Kidney (tissue), 14 donors: ENCODE data around the gene RASL12. TPM values are rescaled to one million over a fixed set of nuclear protein-coding genes. Genes with fewer than 3 reads are reported as not detected.

ENCODE experiments used
- DNase-seq, 5 donors: peaks; one replicate each; pipeline ENCODE4 v3.0.0-alpha.2; 2013 to 2020
- FAIRE-seq: peaks from 2 replicates; lab custom pipeline; 2012; peaks lifted over from hg19 to GRCh38; lab: Jason Lieb, UNC
- H3K27ac ChIP-seq, 2 donors: one replicate each; pipeline ENCODE4 v1.7.0; 2013; ENCODE audit warnings: low read depth in 2 of 2, low read length in 2 of 2, inconsistent platforms in 1 of 2
- H3K27me3 ChIP-seq: one replicate; pipeline ENCODE4 v1.7.1; 2013; ENCODE audit warnings: low read length, inconsistent platforms; ENCODE audit not compliant: control insufficient read depth, insufficient read depth
- H3K36me3 ChIP-seq, 3 donors: one replicate each; pipeline versions ENCODE4 v1.7.0 to v1.7.1; 2013; ENCODE audit warnings: low read length in 3 of 3, control low read depth in 1 of 3, inconsistent platforms in 1 of 3; ENCODE audit not compliant: insufficient read depth in 3 of 3, control insufficient read depth in 2 of 3
- H3K4me1 ChIP-seq, 3 donors: one replicate each; pipeline versions ENCODE4 v1.7.0 to v1.7.1; 2013; ENCODE audit warnings: low read length in 3 of 3, inconsistent platforms in 1 of 3, low read depth in 1 of 3; ENCODE audit not compliant: control insufficient read depth in 2 of 3, insufficient read depth in 2 of 3
- H3K4me3 ChIP-seq, 3 donors: one replicate each; pipeline versions ENCODE4 v1.7.0 to v1.8.1; 2013; ENCODE audit warnings: low read length in 3 of 3, control low read depth in 1 of 3, inconsistent platforms in 1 of 3
- H3K9ac ChIP-seq, 3 donors: one replicate each; pipeline versions ENCODE4 v1.7.0 to v1.7.1; 2013; ENCODE audit warnings: low read length in 3 of 3, control low read depth in 1 of 3, inconsistent platforms in 1 of 3
- H3K9me3 ChIP-seq, 3 donors: one replicate each; pipeline versions ENCODE4 v1.7.0 to v1.7.1; 2013; ENCODE audit warnings: low read length in 3 of 3, control low read depth in 1 of 3, inconsistent platforms in 1 of 3; ENCODE audit not compliant: control insufficient read depth in 2 of 3, insufficient read depth in 1 of 3
- intact Hi-C: fragments of 100-400 bp; cut with DNase I; formaldehyde crosslinking; loops from one replicate; pipeline ENCODE4 v1.11.1; 2022
- polyA plus RNA-seq: library from polyadenylated mRNA; stranded (reverse); fragments of 350-450 nt; fragmentation: Illumina TruSeq; extraction: RNeasy Lipid Tissue Mini Kit (QIAGEN cat#74804); gene quantifications from one replicate; pipeline ENCODE4 v1.2.3, GENCODE V29; 2014; ENCODE audit warnings: low read depth, low replicate concordance; ENCODE audit not compliant: insufficient read depth
- total RNA-seq: library from RNA; stranded (reverse); fragmentation: NEBNext Ultra II Directional; extraction: Animal tissue kit (Norgen Biotek cat#: 25700); gene quantifications from one replicate; pipeline ENCODE4 v1.2.1, GENCODE V29; 2021
- TF ChIP-seq, protein P1 (sequence below): IDR thresholded peaks from 3 replicates; pipeline ENCODE4 v1.5.1; 2012; ENCODE audit warnings: mild to moderate bottlenecking, moderate library complexity, borderline replicate concordance; ENCODE audit not compliant: insufficient read depth; ENCODE audit errors: extremely low read depth
- donor health status: control.
- donor health status: control.
- donor health status: control.
- donor health status: control.
- donor health status: control.
- donor health status: DM: yes; HTN: yes; CAD: no.
- donor health status: Normal renal cell carcinoma (clear cell type).

The RASL12 gene
- total and polyA plus RNA-seq, 2 donors from 2014 or later, result 6.7 to 7.6 TPM

DNA sequence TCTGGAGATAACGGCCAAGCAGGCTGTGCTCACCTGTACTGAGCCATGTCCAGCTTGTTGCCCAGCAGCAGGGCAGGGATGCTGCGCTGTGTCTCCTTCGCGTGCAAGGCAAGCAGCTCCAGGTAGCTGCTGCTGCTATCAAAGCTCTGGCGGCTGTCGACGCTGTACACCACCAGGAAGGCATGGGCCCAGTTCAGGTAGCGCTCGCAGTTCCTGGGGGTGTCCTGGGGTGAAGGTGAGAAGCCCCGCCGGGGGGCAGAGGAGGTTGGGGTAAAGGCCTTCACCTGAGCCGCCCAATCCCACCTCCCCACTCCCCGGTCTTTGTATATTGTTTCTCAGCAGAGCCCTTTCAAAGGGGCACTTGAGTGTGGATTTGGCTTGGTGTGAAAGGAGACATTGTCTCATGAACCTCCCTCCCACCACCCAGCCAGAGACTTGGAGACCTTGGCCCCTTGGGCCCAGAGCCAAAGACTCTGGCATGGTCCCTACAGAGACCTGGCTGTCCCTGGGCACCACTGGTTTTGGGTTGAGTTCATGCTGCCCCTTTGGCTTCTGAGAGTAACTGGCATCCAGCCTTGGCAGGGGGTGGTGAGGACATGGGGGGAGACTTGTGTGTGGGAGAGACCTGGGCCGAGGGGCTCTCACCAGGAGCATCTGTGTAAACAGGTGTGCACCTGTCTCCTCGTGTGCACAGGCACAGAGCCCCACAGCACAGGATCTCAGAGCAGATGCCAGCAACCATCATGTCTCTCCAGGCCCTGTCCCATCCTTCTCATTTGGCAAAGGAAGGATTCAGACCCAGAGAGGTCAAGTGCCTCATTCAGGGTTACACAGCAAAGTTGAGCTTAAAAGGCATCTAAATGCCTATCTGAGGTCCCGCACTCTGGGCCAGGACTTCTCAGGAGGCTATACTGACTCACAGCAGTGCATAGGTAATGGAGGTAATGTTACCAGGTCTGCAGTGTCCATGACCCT lies 9.1 kb downstream of the RASL12 start:
- Histone ChIP-seq H3K27me3 (no peaks in the 10 kb centered on the region), H3K36me3 (no peaks in the 10 kb centered on the region), H3K9me3 (no peaks in the 10 kb centered on the region), H3K4me3 (no peak overlapping the region), H3K4me1 (peaks cover 0 to 12% (median 4%) of the 10 kb centered on the region in 3 donors), H3K9ac (no peak overlapping the region), H3K27ac (no peak overlapping the region)
- no peak for DNase-seq
- no peak for FAIRE-seq
- intact Hi-C loops, result no loop called here
- TF ChIP-seq, protein P1, sequence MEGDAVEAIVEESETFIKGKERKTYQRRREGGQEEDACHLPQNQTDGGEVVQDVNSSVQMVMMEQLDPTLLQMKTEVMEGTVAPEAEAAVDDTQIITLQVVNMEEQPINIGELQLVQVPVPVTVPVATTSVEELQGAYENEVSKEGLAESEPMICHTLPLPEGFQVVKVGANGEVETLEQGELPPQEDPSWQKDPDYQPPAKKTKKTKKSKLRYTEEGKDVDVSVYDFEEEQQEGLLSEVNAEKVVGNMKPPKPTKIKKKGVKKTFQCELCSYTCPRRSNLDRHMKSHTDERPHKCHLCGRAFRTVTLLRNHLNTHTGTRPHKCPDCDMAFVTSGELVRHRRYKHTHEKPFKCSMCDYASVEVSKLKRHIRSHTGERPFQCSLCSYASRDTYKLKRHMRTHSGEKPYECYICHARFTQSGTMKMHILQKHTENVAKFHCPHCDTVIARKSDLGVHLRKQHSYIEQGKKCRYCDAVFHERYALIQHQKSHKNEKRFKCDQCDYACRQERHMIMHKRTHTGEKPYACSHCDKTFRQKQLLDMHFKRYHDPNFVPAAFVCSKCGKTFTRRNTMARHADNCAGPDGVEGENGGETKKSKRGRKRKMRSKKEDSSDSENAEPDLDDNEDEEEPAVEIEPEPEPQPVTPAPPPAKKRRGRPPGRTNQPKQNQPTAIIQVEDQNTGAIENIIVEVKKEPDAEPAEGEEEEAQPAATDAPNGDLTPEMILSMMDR, result no peak

DNA sequence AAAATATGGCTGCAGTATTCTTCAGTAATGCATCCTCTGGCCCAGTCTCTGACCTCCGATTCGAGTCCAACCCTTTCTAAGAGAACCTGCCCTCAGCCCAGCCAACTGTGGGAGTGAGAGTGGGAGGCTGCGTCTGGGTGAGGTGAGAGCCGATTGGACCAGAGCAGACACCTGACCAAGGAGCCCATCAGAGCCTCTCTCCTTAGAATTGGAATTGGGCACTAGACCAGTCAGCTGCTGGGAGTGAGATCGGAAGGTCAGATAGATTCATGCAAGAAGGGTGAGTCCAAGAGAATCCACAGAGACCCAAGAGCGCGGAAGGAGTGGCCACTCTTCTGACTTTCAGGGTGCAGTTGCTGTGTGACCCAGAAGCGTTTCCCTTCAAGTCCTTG lies 10.2 kb downstream of the RASL12 start:
- TF ChIP-seq, protein P1, result no peak
- no peaks in the 10 kb centered on the region for H3K9me3 ChIP-seq
- intact Hi-C loops, result no loop called here
- H3K4me3 ChIP-seq, result no peak overlapping the region
- H3K9ac ChIP-seq, result no peak overlapping the region
- no peaks in the 10 kb centered on the region for H3K27me3 ChIP-seq
- no peak for DNase-seq
- FAIRE-seq, result no peak
- H3K4me1 ChIP-seq, result peaks cover 0 to 12% (median 4%) of the 10 kb centered on the region in 3 donors
- no peaks in the 10 kb centered on the region for H3K36me3 ChIP-seq
- H3K27ac ChIP-seq, result peak overlapping the region in 1 of 2 donors; percentile 43

DNA sequence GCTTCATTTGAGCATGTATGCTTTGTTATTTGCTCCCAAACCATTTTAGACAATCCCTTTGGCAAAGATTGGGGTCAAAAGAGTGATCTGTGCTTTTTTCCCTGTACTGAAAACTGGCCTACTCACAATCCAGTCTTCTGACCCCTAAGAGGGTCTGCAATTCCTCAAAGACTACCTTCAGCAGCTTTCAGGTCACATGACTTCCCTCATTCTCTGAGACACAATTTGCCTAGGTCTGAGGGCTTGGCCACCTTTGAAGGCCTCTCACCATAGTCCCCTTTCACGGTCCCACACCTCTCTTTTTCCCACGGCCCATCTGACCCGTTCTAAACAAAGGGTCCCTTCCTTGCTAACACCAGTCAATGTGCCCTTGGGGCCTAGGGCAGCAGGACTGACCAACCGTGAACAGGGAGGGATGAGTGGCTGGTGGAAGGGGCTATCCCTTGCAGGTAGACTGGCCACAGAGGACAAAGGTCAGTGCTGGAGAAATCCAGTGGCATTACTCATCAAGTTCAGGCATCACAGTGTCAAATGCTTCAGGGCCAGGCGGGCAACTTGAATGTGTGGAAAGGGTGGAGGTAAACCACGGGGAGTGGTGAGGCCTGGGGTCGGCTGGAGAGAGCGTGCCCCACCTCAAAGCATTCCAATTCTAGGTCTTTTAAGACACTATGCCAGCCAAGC lies 10.8 kb downstream of the RASL12 start:
- TF ChIP-seq, protein P1, result no peak
- DNase-seq, result peak in 3 of 5 donors; percentile 36 to 82 (median 64)
- no peaks in the 10 kb centered on the region for H3K9me3 ChIP-seq
- peaks cover 0 to 12% (median 4%) of the 10 kb centered on the region in 3 donors for H3K4me1 ChIP-seq
- H3K4me3 ChIP-seq, result no peak overlapping the region
- H3K27ac ChIP-seq, result peak overlapping the region; percentile 12 to 43
- FAIRE-seq, result no peak
- no peaks in the 10 kb centered on the region for H3K27me3 ChIP-seq
- no peaks in the 10 kb centered on the region for H3K36me3 ChIP-seq
- no peak overlapping the region for H3K9ac ChIP-seq
- intact Hi-C loops, result no loop called here
